Right atrium auricular region (tissue), 2 donors: ENCODE measurements around the gene MAPK8. TPM values are rescaled to one million over a fixed set of nuclear protein-coding genes. Genes with fewer than 3 reads are reported as not detected.
A peak's percentile ranks its signal among the peaks of the same experiment; 100 is the strongest.

Experiments used
- DNase-seq: peaks from one replicate; pipeline ENCODE4 v3.0.0-alpha.2; 2019; ENCODE audit warnings: low spot score
- H3K27ac ChIP-seq, 2 donors: fragments of 200-600 bp; sonication (generic); 1 replicate in 1 of 2; 2 replicates in 1 of 2; pipeline ENCODE4 v1.5.1; 2016 to 2019
- H3K27me3 ChIP-seq, 2 donors: fragments of 200-600 bp; sonication (generic); one replicate each; pipeline versions ENCODE4 v1.5.1 to v1.6.0; 2017 to 2019
- H3K36me3 ChIP-seq: fragments of 200-600 bp; sonication (generic); one replicate; pipeline ENCODE4 v1.5.1; 2016
- H3K4me1 ChIP-seq, 2 donors: fragments of 200-600 bp; sonication (generic); one replicate each; pipeline versions ENCODE4 v1.5.1 to v1.6.0; 2017 to 2019
- H3K4me3 ChIP-seq, 2 donors: fragments of 200-600 bp; sonication (generic); 1 replicate in 1 of 2; 2 replicates in 1 of 2; pipeline ENCODE4 v1.5.1; 2017 to 2019; ENCODE audit warnings: mild to moderate bottlenecking in 1 of 2, moderate library complexity in 1 of 2
- H3K9me3 ChIP-seq, 2 donors: fragments of 200-600 bp; sonication (generic); one replicate each; pipeline ENCODE4 v1.5.1; 2019
- CTCF ChIP-seq, 2 donors: fragments of 200-600 bp; sonication (generic); IDR thresholded peaks; one replicate each; pipeline ENCODE4 v1.5.1; 2019; ENCODE audit warnings: antibody characterized with exemption in 2 of 2
- total RNA-seq, 2 donors: library from RNA; depleted of rRNA; stranded (reverse); fragments of >200 nt; gene quantifications; one replicate each; pipeline ENCODE4 v1.1.0, GENCODE V29; 2016

The MAPK8 gene
- total RNA-seq, 2 donors from 2014 or later: 22.3 to 26.5 TPM

GRCh38 chr10:48453451-48454301 is 147.2 kb downstream of the MAPK8 start:
- Histone ChIP-seq H3K36me3 (no peaks in the 10 kb centered on the region), H3K9me3 (no peaks in the 10 kb centered on the region), H3K4me3 (no peak overlapping the region), H3K27me3 (no peaks in the 10 kb centered on the region), H3K27ac (no peak overlapping the region), H3K4me1 (peaks cover 0 to 22% of the 10 kb centered on the region in 2 donors)
- DNase-seq: peak; percentile 54
- no peak for TF ChIP-seq CTCF (IDR thresholded peaks at IDR 0.05)

GRCh38 chr10:48454302-48455054 is 148.0 kb downstream of the MAPK8 start:
- Histone ChIP-seq H3K27me3 (no peaks in the 10 kb centered on the region), H3K36me3 (no peaks in the 10 kb centered on the region), H3K4me3 (no peak overlapping the region), H3K9me3 (no peaks in the 10 kb centered on the region), H3K4me1 (peaks cover 0 to 22% of the 10 kb centered on the region in 2 donors), H3K27ac (no peak overlapping the region)
- no peak for DNase-seq
- TF ChIP-seq CTCF (IDR thresholded peaks at IDR 0.05): no peak

- Histone ChIP-seq H3K27me3 (no peaks in the 10 kb centered on the region), H3K27ac (no peak overlapping the region), H3K4me3 (no peak overlapping the region), H3K4me1 (peaks cover 0 to 22% of the 10 kb centered on the region in 2 donors), H3K36me3 (no peaks in the 10 kb centered on the region), H3K9me3 (no peaks in the 10 kb centered on the region)
- TF ChIP-seq CTCF (IDR thresholded peaks at IDR 0.05): no peak
- peak; percentile 32 for DNase-seq
These were observed 148.5 kb downstream of the MAPK8 start for GRCh38 chr10:48455055-48455391.

GRCh38 chr10:48455392-48456151 is 149.1 kb downstream of the MAPK8 start:
- Histone ChIP-seq H3K4me3 (no peak overlapping the region), H3K36me3 (no peaks in the 10 kb centered on the region), H3K27ac (no peak overlapping the region), H3K27me3 (no peaks in the 10 kb centered on the region), H3K9me3 (no peaks in the 10 kb centered on the region), H3K4me1 (peaks cover 0 to 22% of the 10 kb centered on the region in 2 donors)
- TF ChIP-seq CTCF (IDR thresholded peaks at IDR 0.05): no peak
- DNase-seq: peak; percentile 50

GRCh38 chr10:48456361-48456804 is 149.9 kb downstream of the MAPK8 start:
- Histone ChIP-seq H3K36me3 (no peaks in the 10 kb centered on the region), H3K9me3 (no peaks in the 10 kb centered on the region), H3K4me1 (peaks cover 0 to 22% of the 10 kb centered on the region in 2 donors), H3K27me3 (no peaks in the 10 kb centered on the region), H3K27ac (no peak overlapping the region), H3K4me3 (no peak overlapping the region)
- TF ChIP-seq CTCF (IDR thresholded peaks at IDR 0.05): no peak
- DNase-seq: no peak
